AG09309 (cell line): ENCODE measurements around the gene BEGAIN.

Source experiments
- DNase-seq: peaks from one replicate; pipeline ENCODE4 v3.0.0-alpha.2; 2010; ENCODE audit warnings: low read depth
- H3K4me3 ChIP-seq: 2 replicates; pipeline ENCODE4 v1.5.1; 2011; ENCODE audit warnings: mild to moderate bottlenecking, low read depth, low read length, moderate library complexity; ENCODE audit not compliant: control insufficient read depth
- TF ChIP-seq, protein P1 (sequence below): IDR thresholded peaks from 2 replicates; pipeline ENCODE4 v1.5.1; 2011; ENCODE audit warnings: mild to moderate bottlenecking, low read depth, low read length, inconsistent platforms; ENCODE audit not compliant: insufficient read depth, control insufficient read depth; ENCODE audit errors: missing control alignments

BEGAIN gene

DNA sequence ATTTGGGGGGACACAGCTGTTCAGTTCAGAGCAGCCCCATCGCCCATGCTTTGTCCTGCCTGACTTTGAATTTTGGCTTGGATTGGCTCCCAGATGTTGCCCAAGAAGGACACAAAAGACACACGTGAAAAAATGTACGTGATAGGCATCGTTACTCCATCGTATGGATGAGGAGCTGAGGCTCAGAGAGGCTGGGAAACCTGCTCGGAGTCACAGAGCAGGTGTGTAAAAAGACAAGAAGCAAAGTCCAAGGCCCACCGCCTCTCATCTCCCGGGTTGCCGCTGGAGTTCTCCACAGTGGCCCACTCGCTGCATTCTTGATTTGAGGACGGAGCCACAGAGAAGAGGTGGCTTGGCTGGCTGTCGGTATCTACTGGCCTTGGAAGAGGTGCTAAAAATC is 41.0 kb upstream of the BEGAIN start:
- TF ChIP-seq, protein P1, sequence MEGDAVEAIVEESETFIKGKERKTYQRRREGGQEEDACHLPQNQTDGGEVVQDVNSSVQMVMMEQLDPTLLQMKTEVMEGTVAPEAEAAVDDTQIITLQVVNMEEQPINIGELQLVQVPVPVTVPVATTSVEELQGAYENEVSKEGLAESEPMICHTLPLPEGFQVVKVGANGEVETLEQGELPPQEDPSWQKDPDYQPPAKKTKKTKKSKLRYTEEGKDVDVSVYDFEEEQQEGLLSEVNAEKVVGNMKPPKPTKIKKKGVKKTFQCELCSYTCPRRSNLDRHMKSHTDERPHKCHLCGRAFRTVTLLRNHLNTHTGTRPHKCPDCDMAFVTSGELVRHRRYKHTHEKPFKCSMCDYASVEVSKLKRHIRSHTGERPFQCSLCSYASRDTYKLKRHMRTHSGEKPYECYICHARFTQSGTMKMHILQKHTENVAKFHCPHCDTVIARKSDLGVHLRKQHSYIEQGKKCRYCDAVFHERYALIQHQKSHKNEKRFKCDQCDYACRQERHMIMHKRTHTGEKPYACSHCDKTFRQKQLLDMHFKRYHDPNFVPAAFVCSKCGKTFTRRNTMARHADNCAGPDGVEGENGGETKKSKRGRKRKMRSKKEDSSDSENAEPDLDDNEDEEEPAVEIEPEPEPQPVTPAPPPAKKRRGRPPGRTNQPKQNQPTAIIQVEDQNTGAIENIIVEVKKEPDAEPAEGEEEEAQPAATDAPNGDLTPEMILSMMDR: no peak
- DNase-seq: no peak
- no peak overlapping the region for H3K4me3 ChIP-seq

DNA sequence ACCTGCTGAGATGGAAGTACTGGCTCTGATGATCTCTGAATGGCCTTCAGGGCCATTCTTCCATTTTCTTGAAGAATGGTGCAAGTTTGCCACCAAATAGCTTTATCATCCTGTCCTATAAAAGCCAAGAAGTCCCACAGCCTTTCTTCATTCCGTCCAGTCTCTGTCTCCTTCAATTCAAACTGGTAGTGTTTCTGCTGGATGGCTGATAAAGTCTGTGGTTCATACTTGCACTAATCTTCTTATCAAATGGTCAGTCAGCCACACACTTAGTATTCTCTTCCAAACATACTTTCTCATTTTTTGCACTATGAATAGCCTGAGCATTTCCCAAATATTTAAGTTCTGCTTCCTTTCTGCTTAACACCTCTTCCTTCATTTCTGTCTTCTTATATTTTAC is 39.4 kb upstream of the BEGAIN start:
- TF ChIP-seq, protein P1: no peak
- no peak for DNase-seq
- H3K4me3 ChIP-seq: no peak overlapping the region

DNA sequence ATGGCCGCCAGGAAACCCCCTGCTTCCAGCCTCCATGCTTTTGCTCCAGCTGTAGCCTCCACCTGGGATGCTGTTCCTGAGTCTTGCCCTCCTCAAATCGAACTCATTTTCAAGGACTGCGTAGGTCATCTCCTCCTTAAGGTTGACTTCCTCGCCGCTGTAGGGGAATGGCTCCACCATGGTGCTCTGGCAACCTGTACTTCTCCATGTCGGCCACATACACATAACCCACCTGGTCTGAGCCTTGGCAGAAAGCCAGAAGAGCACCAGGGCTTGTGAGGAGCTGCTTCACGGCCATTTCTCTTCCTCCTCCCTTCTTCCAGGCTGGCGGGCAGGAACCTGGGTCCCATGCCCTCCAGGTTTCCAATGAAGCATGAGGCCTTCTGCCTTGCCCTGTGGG is 36.7 kb upstream of the BEGAIN start:
- TF ChIP-seq, protein P1: no peak
- H3K4me3 ChIP-seq: no peak overlapping the region
- DNase-seq: no peak

DNA sequence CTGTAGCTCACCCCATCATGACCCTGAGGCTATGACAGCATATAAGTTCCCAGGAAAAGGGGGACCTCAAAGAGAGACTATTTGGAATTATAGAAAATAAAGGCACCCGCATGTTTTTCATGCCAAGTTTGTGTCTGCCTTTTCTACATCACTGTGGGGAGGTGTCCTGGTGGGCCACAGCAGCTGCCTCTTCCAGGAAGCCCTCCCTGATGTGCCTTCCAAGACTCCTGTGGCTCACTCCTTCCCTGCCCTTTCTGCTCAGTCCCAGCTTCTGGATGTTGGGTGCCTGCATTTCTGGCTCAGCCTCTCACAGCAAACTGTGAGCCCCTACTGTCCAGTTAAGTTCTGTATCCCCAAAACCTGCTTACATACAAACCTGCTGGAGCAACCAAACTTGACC is 36.3 kb upstream of the BEGAIN start:
- TF ChIP-seq, protein P1: no peak
- DNase-seq: no peak
- H3K4me3 ChIP-seq: no peak overlapping the region

DNA sequence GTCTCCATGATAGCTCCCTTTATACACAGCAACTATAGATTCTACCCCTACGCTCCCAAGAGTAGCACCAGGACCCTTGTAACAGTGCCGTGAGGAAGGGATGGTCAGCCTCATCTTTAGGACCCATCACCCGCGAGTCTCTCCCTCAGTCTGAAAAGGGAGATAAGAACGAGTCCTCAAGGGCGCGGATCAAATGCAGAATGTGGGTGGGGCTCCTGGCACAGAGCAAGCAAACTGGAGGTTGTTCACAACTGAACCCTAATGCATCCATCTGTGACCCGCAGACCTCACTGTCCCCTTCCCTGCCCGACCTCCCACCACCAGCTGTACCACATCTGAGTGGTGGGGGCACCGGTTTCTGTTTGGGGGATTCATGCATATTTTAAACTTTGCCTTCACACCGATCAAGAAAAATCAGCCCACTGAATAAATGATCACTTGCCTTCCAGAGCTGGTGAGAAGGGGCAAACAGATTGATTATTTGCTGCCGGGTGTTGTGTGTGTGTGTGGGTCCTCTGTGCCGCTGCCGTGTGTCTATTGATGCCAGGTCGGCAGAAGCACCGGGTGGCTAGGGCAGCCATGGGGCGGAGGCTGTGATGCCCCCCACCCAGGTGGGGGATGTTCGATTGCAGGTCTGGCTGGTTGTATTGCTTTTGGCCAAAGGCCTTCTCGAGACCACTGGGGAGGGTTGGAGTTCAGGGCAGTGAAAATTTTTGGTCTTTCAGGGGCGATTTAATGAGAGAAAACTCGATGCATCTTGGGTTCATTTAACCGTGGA is 35.7 kb upstream of the BEGAIN start:
- H3K4me3 ChIP-seq: no peak overlapping the region
- TF ChIP-seq, protein P1: no peak
- DNase-seq: no peak

DNA sequence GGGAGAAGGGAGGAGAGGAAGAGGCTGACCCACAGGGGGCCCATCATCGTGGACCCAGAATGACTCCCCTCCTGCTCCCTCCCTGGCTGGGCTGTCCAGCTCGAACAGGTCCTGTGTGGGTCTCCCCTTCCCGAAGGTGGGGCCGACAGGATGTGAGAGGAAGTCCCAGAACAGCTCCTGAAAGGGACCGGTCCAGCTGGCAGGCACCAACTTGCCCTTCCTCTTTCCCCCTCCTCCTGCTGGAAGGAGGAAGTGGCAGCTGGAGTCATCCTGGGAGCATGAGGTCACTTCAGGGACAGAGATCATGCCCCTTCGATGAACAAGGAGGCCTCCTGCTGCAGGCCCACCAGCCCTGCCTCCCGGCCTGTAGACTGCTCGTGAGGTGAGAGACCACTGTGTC is 35.0 kb upstream of the BEGAIN start:
- H3K4me3 ChIP-seq: no peak overlapping the region
- TF ChIP-seq, protein P1: no peak
- no peak for DNase-seq

DNA sequence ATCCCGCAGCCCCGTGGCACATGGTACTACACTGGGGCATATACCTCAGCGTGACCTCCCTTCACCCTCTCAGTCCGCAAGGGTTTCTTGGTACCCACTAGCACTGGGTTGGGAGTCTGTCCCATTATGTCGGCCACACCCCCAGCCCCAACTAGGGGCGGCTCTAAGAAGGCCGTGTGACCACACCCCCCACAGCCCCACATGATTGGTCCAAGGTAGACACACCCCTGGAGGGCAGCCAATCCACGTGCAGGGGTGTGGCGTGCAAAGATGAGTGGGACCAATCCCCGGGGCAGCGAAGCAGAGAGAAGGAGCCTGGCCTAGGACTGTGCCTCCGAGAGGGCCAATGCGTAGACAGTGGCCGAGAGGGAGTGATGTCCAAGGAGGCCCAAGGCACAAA is 34.6 kb upstream of the BEGAIN start:
- TF ChIP-seq, protein P1: no peak
- DNase-seq: no peak

More for the DNA sequence above, 34.6 kb upstream of the BEGAIN start:
- H3K4me3 ChIP-seq: no peak overlapping the region
